D341Med (cell line): ENCODE results near the gene MBD6.

ENCODE experiments used
- DNase-seq: peaks from one replicate; pipeline ENCODE4 v3.0.0; 2012; ENCODE audit warnings: low spot score

Gene MBD6

DNA sequence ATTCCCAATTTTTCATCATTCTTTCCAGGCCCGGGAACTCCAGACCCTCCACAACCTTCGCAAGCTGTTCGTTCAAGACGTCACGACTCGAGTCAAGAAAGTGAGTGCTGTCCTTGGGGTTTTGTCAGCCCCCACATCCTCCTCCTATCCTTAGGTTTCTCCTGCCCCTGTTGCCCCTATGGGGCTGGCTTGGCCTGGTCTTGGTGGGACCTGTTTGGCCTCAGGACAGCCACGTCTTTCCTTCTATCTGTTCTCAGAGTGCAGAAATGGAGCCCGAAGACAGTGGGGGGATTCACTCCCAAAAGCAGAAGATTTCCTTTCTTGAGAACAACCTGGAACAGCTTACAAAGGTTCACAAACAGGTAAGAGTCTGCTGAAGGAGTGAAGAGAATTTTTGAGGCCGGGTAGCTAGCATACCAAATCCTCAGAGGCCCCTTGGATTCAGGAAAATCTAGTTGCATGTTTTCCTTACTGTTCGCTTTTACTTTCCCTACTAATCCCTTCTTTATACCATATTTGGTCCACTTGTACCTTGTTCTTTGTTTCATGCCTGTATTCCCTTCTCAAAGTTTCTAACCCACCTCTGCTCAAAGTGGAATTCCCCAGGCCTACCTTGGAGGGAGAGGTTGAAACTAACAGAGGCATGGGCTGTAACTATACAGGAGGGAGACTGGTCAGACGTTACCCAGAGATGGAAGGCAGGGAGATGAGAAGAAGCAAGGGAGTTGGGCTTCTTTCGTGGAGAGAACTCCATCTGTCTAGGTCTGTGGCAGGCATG, 55.5 kb downstream of the MBD6 start:
- DNase-seq, result no peak

DNA sequence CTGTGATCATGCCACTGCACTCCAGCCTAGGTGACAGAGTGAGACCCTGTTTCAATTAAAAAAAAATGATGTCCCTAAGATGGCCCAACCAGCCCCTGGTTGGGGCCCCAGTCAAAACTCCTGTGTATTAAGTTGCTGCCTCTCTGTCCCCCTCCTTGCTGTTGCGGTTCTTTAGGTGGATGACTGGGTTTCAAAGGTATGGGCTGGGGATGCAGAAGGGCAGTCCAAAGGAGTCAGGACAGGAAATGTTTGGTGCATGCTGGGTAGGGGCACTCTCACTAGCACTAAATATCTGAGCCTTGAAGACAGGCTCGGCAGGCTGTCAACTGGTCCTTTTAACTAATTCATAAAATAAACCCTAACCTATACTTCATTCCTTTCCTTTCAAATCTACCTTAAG, 56.4 kb downstream of the MBD6 start:
- no peak for DNase-seq
